GM12878 (cell line): ENCODE data around the gene PHF3. TPM values are rescaled to one million over a fixed set of nuclear protein-coding genes. Genes with fewer than 3 reads are reported as not detected.

Experiments
- BRCA1 ChIP-seq: IDR thresholded peaks from 2 replicates; pipeline ENCODE4 v1.6.1; 2011; ENCODE audit warnings: low read depth, low read length, improper control_type of control experiment
- CHD1 ChIP-seq: IDR thresholded peaks from 2 replicates; pipeline ENCODE4 v1.6.1; 2012; ENCODE audit warnings: low read depth, low read length, improper control_type of control experiment
- FOXK2 ChIP-seq: fragments of 450-650 bp; IDR thresholded peaks from 2 replicates; pipeline ENCODE4 v1.6.1; 2017; ENCODE audit warnings: mild to moderate bottlenecking, moderate library complexity
- GATAD2B ChIP-seq: fragments of 450-650 bp; conservative IDR thresholded peaks from 2 replicates; pipeline ENCODE4 v1.6.1; 2017; ENCODE audit warnings: low read depth, mild to moderate bottlenecking, moderate library complexity
- HDGF ChIP-seq: fragments of 450-650 bp; IDR thresholded peaks from 2 replicates; pipeline ENCODE4 v1.6.1; 2016; ENCODE audit warnings: antibody characterized with exemption
- IKZF2 ChIP-seq, 2 experiments: fragments of 450-650 bp; IDR thresholded peaks; 2 replicates each; pipeline ENCODE4 v1.6.1; 2017; ENCODE audit warnings: mild to moderate bottlenecking in 2 of 2, moderate library complexity in 2 of 2
- IRF4 ChIP-seq: IDR thresholded peaks from 2 replicates; pipeline ENCODE4 v1.6.1; 2011; ENCODE audit warnings: low read depth, low read length
- JUND ChIP-seq: IDR thresholded peaks from 2 replicates; pipeline ENCODE4 v1.6.1; 2012; ENCODE audit warnings: low read depth, mild to moderate bottlenecking, low read length, improper control_type of control experiment, moderate library complexity
- LARP7 ChIP-seq: fragments of 450-650 bp; IDR thresholded peaks from 2 replicates; pipeline ENCODE4 v1.6.1; 2017; ENCODE audit warnings: mild to moderate bottlenecking
- MTA3 ChIP-seq: IDR thresholded peaks from 2 replicates; pipeline ENCODE4 v1.6.1; 2012; ENCODE audit warnings: low read length, inconsistent platforms, borderline replicate concordance
- MYB ChIP-seq: fragments of 150-350 bp; IDR thresholded peaks from 2 replicates; pipeline ENCODE4 v1.6.1; 2014; ENCODE audit warnings: mild to moderate bottlenecking, low read depth, low read length, borderline replicate concordance
- NR2C2 ChIP-seq: IDR thresholded peaks from 2 replicates; pipeline ENCODE4 v1.6.1; 2011; ENCODE audit warnings: borderline replicate concordance, low read depth; ENCODE audit not compliant: control insufficient read depth, insufficient read length
- NR2F1 ChIP-seq: fragments of 450-650 bp; conservative IDR thresholded peaks from 2 replicates; pipeline ENCODE4 v1.6.1; 2017; ENCODE audit warnings: mild to moderate bottlenecking
- POU2F2 ChIP-seq: IDR thresholded peaks from 3 replicates; pipeline ENCODE4 v1.6.1; 2011; ENCODE audit warnings: low read depth, mild to moderate bottlenecking, low read length, borderline replicate concordance
- RB1 ChIP-seq: fragments of 450-650 bp; formaldehyde crosslinking; IDR thresholded peaks from 2 replicates; pipeline ENCODE4 v1.6.1; 2017; ENCODE audit warnings: mild to moderate bottlenecking, borderline replicate concordance
- RFX5 ChIP-seq: IDR thresholded peaks from 2 replicates; pipeline ENCODE4 v1.6.1; 2011; ENCODE audit warnings: low read depth, low read length, improper control_type of control experiment
- SMAD1 ChIP-seq: fragments of 450-650 bp; IDR thresholded peaks from 2 replicates; pipeline ENCODE4 v1.6.1; 2018; ENCODE audit warnings: mild to moderate bottlenecking, low read depth; ENCODE audit not compliant: partially characterized antibody
- SMC3 ChIP-seq: IDR thresholded peaks from 2 replicates; pipeline ENCODE4 v1.6.1; 2011; ENCODE audit warnings: low read length, improper control_type of control experiment, borderline replicate concordance
- SREBF1 ChIP-seq: IDR thresholded peaks from 2 replicates; pipeline ENCODE4 v1.6.1; 2012; ENCODE audit warnings: mild to moderate bottlenecking, low read length
- YBX1 ChIP-seq: fragments of 450-650 bp; IDR thresholded peaks from 2 replicates; pipeline ENCODE4 v1.6.1; 2016; ENCODE audit warnings: antibody characterized with exemption
- ZNF207 ChIP-seq: fragments of 450-650 bp; IDR thresholded peaks from 2 replicates; pipeline ENCODE4 v1.6.1; 2014; ENCODE audit warnings: antibody characterized with exemption, mild to moderate bottlenecking, borderline replicate concordance
- ZNF217 ChIP-seq: fragments of 450-650 bp; IDR thresholded peaks from 2 replicates; pipeline ENCODE4 v1.6.1; 2017; ENCODE audit warnings: antibody characterized with exemption, mild to moderate bottlenecking
- polyA plus RNA-seq, 11 experiments: library from polyadenylated mRNA; depleted of rRNA in 4 of 11; unstranded in 6 of 11; stranded (reverse) in 5 of 11; fragments of >200 nt; fragmentation: Nextera tagmentation in 4 of 11; fragmentation: Illumina TruSeq in 1 of 11; extraction: Ambion mirVana in 4 of 11; extraction: Trizol in 1 of 11; gene quantifications; 1 replicate in 1 of 11; 2 replicates in 10 of 11; pipeline versions ENCODE4 v1.2.1 to v1.2.3, GENCODE V29; 2011 to 2016; ENCODE audit warnings: inconsistent platforms in 2 of 11, missing spikeins in 2 of 11, low read depth in 1 of 11
- total RNA-seq, 4 experiments: library from RNA; depleted of rRNA in 3 of 4; stranded (reverse); fragments of >200 nt in 3 of 4; fragmentation: Illumina TruSeq in 1 of 4; extraction: Trizol in 1 of 4; gene quantifications; 2 replicates each; pipeline versions ENCODE4 v1.2.1 to v1.2.3, GENCODE V29; 2013 to 2021
- TF ChIP-seq, protein P1 (sequence below): IDR thresholded peaks from 2 replicates; pipeline ENCODE4 v1.6.1; 2012; ENCODE audit warnings: mild to moderate bottlenecking, low read depth, low read length
- TF ChIP-seq, protein P2 (sequence below): fragments of 450-650 bp; IDR thresholded peaks from 2 replicates; pipeline ENCODE4 v1.6.1; 2016; ENCODE audit warnings: mild to moderate bottlenecking, moderate library complexity, borderline replicate concordance

Gene PHF3
- total and polyA plus RNA-seq, 10 of the 15 experiments (the other 5 are each of a cell fraction or from before 2014, with no cell fraction given), result 8.3 to 61.5 (median 26.6) TPM

DNA sequence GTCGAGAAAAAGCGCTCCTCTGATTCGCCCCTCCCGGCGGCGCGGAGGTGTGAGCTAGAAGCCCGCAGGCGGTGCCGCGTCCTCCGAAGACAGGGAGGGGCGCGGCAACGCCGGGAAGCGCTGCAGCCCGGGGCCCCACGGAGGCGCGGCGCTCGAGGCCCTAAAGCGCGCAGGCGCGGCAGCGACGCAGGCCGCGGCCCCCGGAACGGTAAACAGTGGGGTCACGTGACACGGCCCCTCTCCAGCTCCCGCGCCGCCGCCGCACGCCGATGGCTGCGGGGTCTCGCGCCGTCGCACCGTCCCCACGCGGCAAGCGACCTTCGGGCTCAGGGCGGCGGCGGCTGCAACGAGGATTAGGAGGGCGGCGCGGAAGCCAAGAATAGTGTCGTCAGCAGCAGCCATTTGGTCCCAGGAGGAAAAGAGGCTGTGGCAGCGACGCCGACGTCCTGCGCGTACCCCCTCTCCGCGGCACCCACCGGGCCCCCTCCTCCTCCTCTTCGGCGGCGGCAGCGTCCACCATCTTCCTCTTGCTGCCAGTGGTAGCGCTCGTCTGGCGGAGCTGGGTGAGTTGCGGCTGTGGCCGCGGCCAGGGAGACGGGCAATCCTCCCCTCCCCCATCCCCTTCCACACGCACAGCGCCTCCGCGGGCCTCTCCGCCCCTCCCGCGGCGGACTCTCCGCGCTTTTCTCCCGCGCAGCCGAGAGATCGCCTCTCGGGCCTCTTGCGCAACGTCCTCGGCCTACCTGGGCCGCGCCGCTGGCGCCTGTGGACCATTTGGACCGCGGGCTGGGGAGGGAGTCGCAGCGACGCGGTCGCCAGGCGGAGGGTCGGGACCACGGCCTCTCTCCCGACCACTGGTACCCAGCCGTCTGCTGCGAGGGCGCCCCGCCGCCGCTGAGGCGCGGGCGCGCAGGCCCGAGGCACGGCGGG, at the start of gene PHF3 (continued):
- TF ChIP-seq, protein P1, sequence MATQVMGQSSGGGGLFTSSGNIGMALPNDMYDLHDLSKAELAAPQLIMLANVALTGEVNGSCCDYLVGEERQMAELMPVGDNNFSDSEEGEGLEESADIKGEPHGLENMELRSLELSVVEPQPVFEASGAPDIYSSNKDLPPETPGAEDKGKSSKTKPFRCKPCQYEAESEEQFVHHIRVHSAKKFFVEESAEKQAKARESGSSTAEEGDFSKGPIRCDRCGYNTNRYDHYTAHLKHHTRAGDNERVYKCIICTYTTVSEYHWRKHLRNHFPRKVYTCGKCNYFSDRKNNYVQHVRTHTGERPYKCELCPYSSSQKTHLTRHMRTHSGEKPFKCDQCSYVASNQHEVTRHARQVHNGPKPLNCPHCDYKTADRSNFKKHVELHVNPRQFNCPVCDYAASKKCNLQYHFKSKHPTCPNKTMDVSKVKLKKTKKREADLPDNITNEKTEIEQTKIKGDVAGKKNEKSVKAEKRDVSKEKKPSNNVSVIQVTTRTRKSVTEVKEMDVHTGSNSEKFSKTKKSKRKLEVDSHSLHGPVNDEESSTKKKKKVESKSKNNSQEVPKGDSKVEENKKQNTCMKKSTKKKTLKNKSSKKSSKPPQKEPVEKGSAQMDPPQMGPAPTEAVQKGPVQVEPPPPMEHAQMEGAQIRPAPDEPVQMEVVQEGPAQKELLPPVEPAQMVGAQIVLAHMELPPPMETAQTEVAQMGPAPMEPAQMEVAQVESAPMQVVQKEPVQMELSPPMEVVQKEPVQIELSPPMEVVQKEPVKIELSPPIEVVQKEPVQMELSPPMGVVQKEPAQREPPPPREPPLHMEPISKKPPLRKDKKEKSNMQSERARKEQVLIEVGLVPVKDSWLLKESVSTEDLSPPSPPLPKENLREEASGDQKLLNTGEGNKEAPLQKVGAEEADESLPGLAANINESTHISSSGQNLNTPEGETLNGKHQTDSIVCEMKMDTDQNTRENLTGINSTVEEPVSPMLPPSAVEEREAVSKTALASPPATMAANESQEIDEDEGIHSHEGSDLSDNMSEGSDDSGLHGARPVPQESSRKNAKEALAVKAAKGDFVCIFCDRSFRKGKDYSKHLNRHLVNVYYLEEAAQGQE, result no peak
- TF ChIP-seq RB1 (peak; percentile 66; the same call in 1 of the 2 replicates), FOXK2 (peak; percentile 80; the same call in 1 of the 2 replicates), SMC3 (no peak), JUND (0 out of 2 replicates have a peak, but pooled peaks have one; percentile 3), ZNF217 (peak; percentile 54; the same call in 1 of the 2 replicates), BRCA1 (no peak), HDGF (peak; percentile 59), LARP7 (peak; percentile 100), YBX1 (no peak), MYB (no peak), ZNF207 (peak; percentile 83), NR2F1 (peak; percentile 73), NR2C2 (no peak), POU2F2 (no peak), IKZF2 (IDR thresholded peaks at IDR 0.05) (peak; percentile 22 to 36; a peak in 1 of 4 replicates), MTA3 (no peak), RFX5 (0 out of 2 replicates have a peak, but pooled peaks have one; percentile 6), IRF4 (no peak), GATAD2B (peak; percentile 94), SREBF1 (no peak), SMAD1 (no peak), CHD1 (0 out of 2 replicates have a peak, but pooled peaks have one; percentile 69)
- TF ChIP-seq, protein P2, sequence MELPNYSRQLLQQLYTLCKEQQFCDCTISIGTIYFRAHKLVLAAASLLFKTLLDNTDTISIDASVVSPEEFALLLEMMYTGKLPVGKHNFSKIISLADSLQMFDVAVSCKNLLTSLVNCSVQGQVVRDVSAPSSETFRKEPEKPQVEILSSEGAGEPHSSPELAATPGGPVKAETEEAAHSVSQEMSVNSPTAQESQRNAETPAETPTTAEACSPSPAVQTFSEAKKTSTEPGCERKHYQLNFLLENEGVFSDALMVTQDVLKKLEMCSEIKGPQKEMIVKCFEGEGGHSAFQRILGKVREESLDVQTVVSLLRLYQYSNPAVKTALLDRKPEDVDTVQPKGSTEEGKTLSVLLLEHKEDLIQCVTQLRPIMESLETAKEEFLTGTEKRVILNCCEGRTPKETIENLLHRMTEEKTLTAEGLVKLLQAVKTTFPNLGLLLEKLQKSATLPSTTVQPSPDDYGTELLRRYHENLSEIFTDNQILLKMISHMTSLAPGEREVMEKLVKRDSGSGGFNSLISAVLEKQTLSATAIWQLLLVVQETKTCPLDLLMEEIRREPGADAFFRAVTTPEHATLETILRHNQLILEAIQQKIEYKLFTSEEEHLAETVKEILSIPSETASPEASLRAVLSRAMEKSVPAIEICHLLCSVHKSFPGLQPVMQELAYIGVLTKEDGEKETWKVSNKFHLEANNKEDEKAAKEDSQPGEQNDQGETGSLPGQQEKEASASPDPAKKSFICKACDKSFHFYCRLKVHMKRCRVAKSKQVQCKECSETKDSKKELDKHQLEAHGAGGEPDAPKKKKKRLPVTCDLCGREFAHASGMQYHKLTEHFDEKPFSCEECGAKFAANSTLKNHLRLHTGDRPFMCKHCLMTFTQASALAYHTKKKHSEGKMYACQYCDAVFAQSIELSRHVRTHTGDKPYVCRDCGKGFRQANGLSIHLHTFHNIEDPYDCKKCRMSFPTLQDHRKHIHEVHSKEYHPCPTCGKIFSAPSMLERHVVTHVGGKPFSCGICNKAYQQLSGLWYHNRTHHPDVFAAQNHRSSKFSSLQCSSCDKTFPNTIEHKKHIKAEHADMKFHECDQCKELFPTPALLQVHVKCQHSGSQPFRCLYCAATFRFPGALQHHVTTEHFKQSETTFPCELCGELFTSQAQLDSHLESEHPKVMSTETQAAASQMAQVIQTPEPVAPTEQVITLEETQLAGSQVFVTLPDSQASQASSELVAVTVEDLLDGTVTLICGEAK, result no peak
